ENCODE data around the gene EPHA5. TPM values are rescaled to one million over a fixed set of nuclear protein-coding genes. Genes with fewer than 3 reads are reported as not detected.

The EPHA5 gene
- total and polyA plus RNA-seq, 7 donors: 0.15 to 0.71 (median 0.28) TPM; not detected in 2

DNA sequence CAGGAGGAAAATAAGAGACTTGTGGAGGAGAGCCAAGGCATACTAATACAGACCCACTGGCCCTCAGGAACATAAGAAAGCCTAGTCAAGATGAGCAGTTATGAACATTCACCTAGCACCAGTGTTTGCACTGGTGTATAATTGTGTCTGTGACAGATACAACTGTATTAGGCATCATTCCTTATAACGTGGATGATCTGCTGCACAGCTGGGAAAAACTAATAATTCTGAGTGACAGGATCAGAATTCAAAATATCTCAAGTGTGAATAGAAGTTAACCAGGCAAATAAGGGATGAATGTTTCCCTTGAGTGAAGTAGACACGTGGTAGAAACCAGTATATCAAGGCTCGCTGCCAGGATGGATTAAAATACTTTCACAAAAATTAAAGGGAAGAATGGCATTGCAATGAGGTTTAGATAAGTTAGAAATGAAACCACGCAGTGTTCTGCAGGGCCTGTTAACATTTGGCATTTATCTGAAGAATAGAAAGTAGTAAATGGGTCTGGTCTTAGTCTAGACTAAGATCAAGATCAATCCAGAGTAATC lies 325.9 kb downstream of the EPHA5 start:
- intact Hi-C loops (cut with DNase I): no loop called here
- TF ChIP-seq POLR2AphosphoS5 (IDR thresholded peaks at IDR 0.05) (no peak), POLR2A (IDR thresholded peaks at IDR 0.05) (no peak)
- WGBS, 2 donors: 62 to 74% methylated on average over 4 of the region's 4 CpGs

DNA sequence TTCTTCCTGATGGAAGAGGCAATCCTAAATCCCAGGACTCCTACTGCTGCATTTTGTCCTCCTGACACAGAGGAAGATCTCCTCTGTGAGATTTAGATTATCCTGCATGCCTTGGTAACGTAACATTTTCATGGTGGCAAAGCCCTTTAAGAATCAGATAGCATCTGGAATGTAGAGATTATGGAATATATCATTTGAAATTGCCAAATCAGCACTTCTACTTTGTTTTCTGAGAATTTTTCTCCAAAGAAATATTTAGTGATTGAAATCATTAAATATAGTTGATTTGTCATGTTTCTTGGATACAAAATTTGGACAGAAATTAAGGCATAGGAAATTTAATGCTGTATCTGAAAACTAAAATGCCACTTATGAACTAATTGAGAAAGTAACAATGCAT lies 326.9 kb downstream of the EPHA5 start:
- no peak for DNase-seq
- no peaks in the 10 kb centered on the region for H3K36me3 ChIP-seq
- H3K4me3 ChIP-seq: no peak overlapping the region
- WGBS, 2 donors: 65 to 77% methylated on average over 1 of the region's 1 CpG
- H3K4me1 ChIP-seq: no peaks in the 10 kb centered on the region
- intact Hi-C loops (cut with DNase I): no loop called here
- TF ChIP-seq EP300 (IDR thresholded peaks at IDR 0.05) (no peak), POLR2A (IDR thresholded peaks at IDR 0.05) (no peak)
- TF ChIP-seq, protein P1, sequence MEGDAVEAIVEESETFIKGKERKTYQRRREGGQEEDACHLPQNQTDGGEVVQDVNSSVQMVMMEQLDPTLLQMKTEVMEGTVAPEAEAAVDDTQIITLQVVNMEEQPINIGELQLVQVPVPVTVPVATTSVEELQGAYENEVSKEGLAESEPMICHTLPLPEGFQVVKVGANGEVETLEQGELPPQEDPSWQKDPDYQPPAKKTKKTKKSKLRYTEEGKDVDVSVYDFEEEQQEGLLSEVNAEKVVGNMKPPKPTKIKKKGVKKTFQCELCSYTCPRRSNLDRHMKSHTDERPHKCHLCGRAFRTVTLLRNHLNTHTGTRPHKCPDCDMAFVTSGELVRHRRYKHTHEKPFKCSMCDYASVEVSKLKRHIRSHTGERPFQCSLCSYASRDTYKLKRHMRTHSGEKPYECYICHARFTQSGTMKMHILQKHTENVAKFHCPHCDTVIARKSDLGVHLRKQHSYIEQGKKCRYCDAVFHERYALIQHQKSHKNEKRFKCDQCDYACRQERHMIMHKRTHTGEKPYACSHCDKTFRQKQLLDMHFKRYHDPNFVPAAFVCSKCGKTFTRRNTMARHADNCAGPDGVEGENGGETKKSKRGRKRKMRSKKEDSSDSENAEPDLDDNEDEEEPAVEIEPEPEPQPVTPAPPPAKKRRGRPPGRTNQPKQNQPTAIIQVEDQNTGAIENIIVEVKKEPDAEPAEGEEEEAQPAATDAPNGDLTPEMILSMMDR (IDR thresholded peaks at IDR 0.05): no peak
- H3K27me3 ChIP-seq: no peaks in the 10 kb centered on the region
- H3K27ac ChIP-seq: no peak overlapping the region
- no peaks in the 10 kb centered on the region for H3K9me3 ChIP-seq

More for the DNA sequence above, 325.9 kb downstream of the EPHA5 start:
- H3K36me3 ChIP-seq: no peaks in the 10 kb centered on the region
- no peaks in the 10 kb centered on the region for H3K9me3 ChIP-seq
- no peak overlapping the region for H3K27ac ChIP-seq
- DNase-seq: no peak
- H3K4me3 ChIP-seq: no peak overlapping the region
- H3K4me1 ChIP-seq: no peaks in the 10 kb centered on the region
- no peaks in the 10 kb centered on the region for H3K27me3 ChIP-seq

DNA sequence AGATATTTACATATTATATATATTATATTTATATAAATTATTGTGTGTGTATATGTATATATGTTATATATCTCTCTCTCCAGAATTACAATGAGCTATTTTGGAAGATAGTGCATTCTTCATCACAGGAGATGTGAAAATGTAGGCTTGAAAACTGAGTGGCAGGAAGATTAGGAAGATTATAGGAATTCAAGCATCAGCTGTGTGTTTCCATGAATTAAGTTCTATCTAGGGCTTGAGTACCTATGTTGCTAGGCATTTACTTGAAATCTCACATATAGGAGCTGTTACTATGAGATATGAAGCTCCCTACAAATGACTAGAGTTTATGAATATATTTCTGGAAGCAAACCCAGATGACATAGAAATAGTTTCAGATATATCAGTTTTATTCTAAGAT lies 328.7 kb downstream of the EPHA5 start:
- H3K27me3 ChIP-seq: no peaks in the 10 kb centered on the region
- H3K4me1 ChIP-seq: no peaks in the 10 kb centered on the region

DNA sequence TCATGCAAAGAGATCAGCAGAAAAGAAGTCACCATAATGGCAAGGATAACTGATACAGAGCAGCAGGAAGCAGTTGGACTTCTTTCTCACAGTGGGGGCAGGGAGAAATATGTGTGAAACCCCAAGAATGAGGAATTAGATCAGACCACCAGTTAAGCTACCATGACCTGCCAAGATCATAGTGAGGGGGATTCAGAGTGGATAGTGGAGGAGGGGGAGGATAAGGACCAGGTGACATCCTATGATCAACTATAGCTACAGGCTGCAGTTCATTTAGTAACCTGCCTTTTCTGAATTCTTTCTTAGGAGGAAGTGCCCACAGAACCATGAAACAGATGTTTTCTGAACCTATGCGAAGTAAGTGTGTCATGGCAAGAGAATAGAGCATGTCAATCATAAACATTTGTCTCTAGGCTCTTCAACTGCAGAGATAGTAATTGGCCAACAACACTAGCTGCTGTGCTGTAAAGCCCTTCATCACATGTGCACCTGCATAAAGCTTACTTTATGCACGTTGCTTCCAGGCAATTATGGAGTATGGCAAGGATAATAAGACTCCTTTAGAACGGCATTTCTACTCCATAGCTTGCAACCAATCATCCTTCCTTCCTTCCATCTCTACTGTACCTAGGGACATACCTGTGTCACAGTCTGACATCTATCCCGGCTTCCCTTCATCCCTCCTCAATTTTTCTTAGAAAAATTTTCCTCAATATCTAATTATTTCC lies 329.7 kb downstream of the EPHA5 start:
- no peak overlapping the region for H3K27ac ChIP-seq
- DNase-seq: no peak
- no peak overlapping the region for H3K4me3 ChIP-seq
- H3K36me3 ChIP-seq: no peaks in the 10 kb centered on the region
- H3K27me3 ChIP-seq: no peaks in the 10 kb centered on the region
- WGBS, 2 donors: 59 to 64% methylated on average over 4 of the region's 4 CpGs
- no peaks in the 10 kb centered on the region for H3K4me1 ChIP-seq
- H3K9me3 ChIP-seq: no peaks in the 10 kb centered on the region
- no peak for TF ChIP-seq POLR2A (IDR thresholded peaks at IDR 0.05)
- TF ChIP-seq POLR2AphosphoS5 (IDR thresholded peaks at IDR 0.05): no peak
- TF ChIP-seq EP300 (IDR thresholded peaks at IDR 0.05): no peak
- TF ChIP-seq, protein P1 (IDR thresholded peaks at IDR 0.05): no peak
- intact Hi-C loops (cut with DNase I): no loop called here

More for the DNA sequence above, 328.7 kb downstream of the EPHA5 start:
- no peaks in the 10 kb centered on the region for H3K36me3 ChIP-seq
- no peak for DNase-seq
- H3K4me3 ChIP-seq: no peak overlapping the region
- intact Hi-C loops (cut with DNase I): no loop called here
- no peaks in the 10 kb centered on the region for H3K9me3 ChIP-seq
- no peak for TF ChIP-seq POLR2A (IDR thresholded peaks at IDR 0.05)
- TF ChIP-seq, protein P1 (IDR thresholded peaks at IDR 0.05): no peak
- TF ChIP-seq POLR2AphosphoS5 (IDR thresholded peaks at IDR 0.05): no peak
- H3K27ac ChIP-seq: no peak overlapping the region

DNA sequence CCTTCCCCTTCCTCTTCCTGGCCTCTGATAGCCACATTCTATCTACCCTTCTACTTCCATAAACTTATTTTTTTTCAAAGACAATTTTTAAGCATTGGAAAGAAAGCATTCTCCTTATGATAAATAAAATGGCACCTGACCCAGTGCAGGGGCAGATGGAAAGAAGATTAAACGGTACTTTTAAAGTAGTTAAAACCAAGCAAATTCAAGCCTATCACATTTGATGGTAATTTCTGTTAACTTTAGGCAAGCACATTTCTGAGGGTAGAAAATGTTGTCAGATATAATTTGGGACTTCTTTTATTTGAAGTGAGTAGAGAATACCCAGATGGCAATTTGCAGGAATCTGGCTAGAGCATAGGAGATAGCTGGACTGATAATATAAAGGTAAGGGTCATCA lies 332.9 kb downstream of the EPHA5 start:
- intact Hi-C loops (cut with DNase I): no loop called here

More for the DNA sequence above, 332.9 kb downstream of the EPHA5 start:
- H3K27me3 ChIP-seq: no peaks in the 10 kb centered on the region
- no peaks in the 10 kb centered on the region for H3K4me1 ChIP-seq
- DNase-seq: no peak
- no peaks in the 10 kb centered on the region for H3K36me3 ChIP-seq
- H3K4me3 ChIP-seq: no peak overlapping the region
- 74 to 86% methylated on average over 1 of the region's 1 CpG for WGBS, 2 donors
- H3K27ac ChIP-seq: no peak overlapping the region
- no peaks in the 10 kb centered on the region for H3K9me3 ChIP-seq
- TF ChIP-seq EP300 (IDR thresholded peaks at IDR 0.05): no peak
- TF ChIP-seq, protein P1 (IDR thresholded peaks at IDR 0.05): no peak
- no peak for TF ChIP-seq POLR2AphosphoS5 (IDR thresholded peaks at IDR 0.05)
- no peak for TF ChIP-seq POLR2A (IDR thresholded peaks at IDR 0.05)

Measured in sigmoid colon (tissue), 7 donors.